ENCODE results near the gene KCNJ16.

GRCh38 chr17:70078994-70079531 lies 4.0 kb downstream of the KCNJ16 start:
- TF ChIP-seq CTCF (IDR thresholded peaks at IDR 0.05) (no peak), POLR2A (IDR thresholded peaks at IDR 0.05) (no peak), POLR2AphosphoS5 (IDR thresholded peaks at IDR 0.05) (no peak)

Data from breast epithelium (tissue), 3 donors.